BE2C (cell line): ENCODE data around the gene PELI1.

ENCODE experiments used
- DNase-seq: peaks from one replicate; pipeline ENCODE4 v3.0.0-alpha.2; 2020
- H3K27me3 ChIP-seq: fragments of 250-450 bp; sonication (Bioruptor Pico); 2 replicates; pipeline ENCODE4 v1.5.1; 2020; ENCODE audit warnings: mild to moderate bottlenecking
- H3K36me3 ChIP-seq: fragments of 250-450 bp; sonication (Bioruptor Pico); 2 replicates; pipeline ENCODE4 v1.5.1; 2020; ENCODE audit warnings: mild to moderate bottlenecking
- H3K4me1 ChIP-seq: fragments of 250-450 bp; sonication (Bioruptor Pico); 2 replicates; pipeline ENCODE4 v1.5.1; 2020
- H3K4me3 ChIP-seq: 2 replicates; pipeline ENCODE4 v1.5.1; 2011; ENCODE audit warnings: low read depth, low read length
- H3K9me3 ChIP-seq: fragments of 250-450 bp; sonication (Bioruptor Pico); 2 replicates; pipeline ENCODE4 v1.5.1; 2020
- CTCF ChIP-seq: IDR thresholded peaks from 2 replicates; pipeline ENCODE4 v1.5.1; 2012; ENCODE audit warnings: mild to moderate bottlenecking, low read depth, low read length

PELI1 gene

GRCh38 chr2:64054161-64054915 is 89.9 kb downstream of the PELI1 start:
- H3K4me3 ChIP-seq: no peak overlapping the region

GRCh38 chr2:64052463-64053241 is 91.6 kb downstream of the PELI1 start:
- no peak overlapping the region for H3K4me3 ChIP-seq
- H3K9me3 ChIP-seq: no peaks in the 10 kb centered on the region
- no peak for TF ChIP-seq CTCF
- H3K4me1 ChIP-seq: peaks cover 3% of the 10 kb centered on the region; the same call in 1 of the 2 replicates
- DNase-seq: peak; percentile 9
- H3K36me3 ChIP-seq: no peaks in the 10 kb centered on the region
- H3K27me3 ChIP-seq: no peaks in the 10 kb centered on the region

More at GRCh38 chr2:64054161-64054915, 89.9 kb downstream of the PELI1 start:
- H3K27me3 ChIP-seq: no peaks in the 10 kb centered on the region
- TF ChIP-seq CTCF: no peak
- peaks cover 3% of the 10 kb centered on the region; the same call in 1 of the 2 replicates for H3K4me1 ChIP-seq
- no peak for DNase-seq
- H3K36me3 ChIP-seq: no peaks in the 10 kb centered on the region
- no peaks in the 10 kb centered on the region for H3K9me3 ChIP-seq

- no peaks in the 10 kb centered on the region for H3K27me3 ChIP-seq
- H3K36me3 ChIP-seq: no peaks in the 10 kb centered on the region
- H3K9me3 ChIP-seq: no peaks in the 10 kb centered on the region
- peak; percentile 81 for TF ChIP-seq CTCF
- no peak overlapping the region for H3K4me3 ChIP-seq
- DNase-seq: peak; percentile 52
- H3K4me1 ChIP-seq: peaks cover 3% of the 10 kb centered on the region; the same call in 1 of the 2 replicates
Measured at GRCh38 chr2:64049633-64050220, 94.5 kb downstream of the PELI1 start.

- H3K27me3 ChIP-seq: no peaks in the 10 kb centered on the region
- H3K4me1 ChIP-seq: no peaks in the 10 kb centered on the region
- DNase-seq: no peak
- H3K36me3 ChIP-seq: no peaks in the 10 kb centered on the region
- H3K4me3 ChIP-seq: no peak overlapping the region
- no peaks in the 10 kb centered on the region for H3K9me3 ChIP-seq
- no peak for TF ChIP-seq CTCF
Measured at GRCh38 chr2:64045938-64046337, 98.3 kb downstream of the PELI1 start.
